ENCODE measurements around the gene SNPH.

DNA sequence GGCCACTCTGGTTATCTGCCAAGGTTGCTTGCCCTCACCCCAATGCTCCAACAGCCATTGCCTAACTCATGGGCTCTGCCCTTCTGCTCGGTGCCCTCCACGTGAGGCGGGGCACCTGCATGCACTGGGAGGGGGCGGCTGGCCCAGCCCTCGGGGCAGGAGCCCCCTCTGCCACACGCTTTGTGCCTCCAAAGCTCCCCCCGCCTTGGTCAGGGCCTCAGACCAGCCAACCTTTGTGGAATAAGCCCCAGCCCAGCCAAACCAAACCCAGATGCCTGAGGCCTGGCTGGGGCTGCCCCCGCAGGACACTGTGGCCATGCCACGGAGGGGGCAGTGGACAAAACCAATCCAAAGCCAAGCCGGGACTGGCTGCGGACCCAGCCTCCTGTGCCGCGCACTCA is 41.5 kb downstream of the SNPH start:
- TF ChIP-seq SETDB1 (IDR thresholded peaks at IDR 0.05; ENCODE audit: insufficient read length, low read length) (no peak), ZNF239 (tag by site-specific recombination; IDR thresholded peaks at IDR 0.05) (no peak), PBX3 (CRISPR knock-in tag; IDR thresholded peaks at IDR 0.05) (no peak), ZNF311 (tag by site-specific recombination; IDR thresholded peaks at IDR 0.05; ENCODE audit: borderline replicate concordance) (no peak), ZFHX2 (tag by site-specific recombination; conservative IDR thresholded peaks at IDR 0.05) (no peak), SALL2 (tag by site-specific recombination; IDR thresholded peaks at IDR 0.05; ENCODE audit: borderline replicate concordance) (no peak), ZNF629 (tag by site-specific recombination; IDR thresholded peaks at IDR 0.05) (no peak), KLF10 (tag by site-specific recombination; IDR thresholded peaks at IDR 0.05) (no peak), ZNF701 (tag by site-specific recombination; IDR thresholded peaks at IDR 0.05) (no peak), ZNF324 (tag by site-specific recombination; IDR thresholded peaks at IDR 0.05) (no peak)
- TF ChIP-seq, protein P1, sequence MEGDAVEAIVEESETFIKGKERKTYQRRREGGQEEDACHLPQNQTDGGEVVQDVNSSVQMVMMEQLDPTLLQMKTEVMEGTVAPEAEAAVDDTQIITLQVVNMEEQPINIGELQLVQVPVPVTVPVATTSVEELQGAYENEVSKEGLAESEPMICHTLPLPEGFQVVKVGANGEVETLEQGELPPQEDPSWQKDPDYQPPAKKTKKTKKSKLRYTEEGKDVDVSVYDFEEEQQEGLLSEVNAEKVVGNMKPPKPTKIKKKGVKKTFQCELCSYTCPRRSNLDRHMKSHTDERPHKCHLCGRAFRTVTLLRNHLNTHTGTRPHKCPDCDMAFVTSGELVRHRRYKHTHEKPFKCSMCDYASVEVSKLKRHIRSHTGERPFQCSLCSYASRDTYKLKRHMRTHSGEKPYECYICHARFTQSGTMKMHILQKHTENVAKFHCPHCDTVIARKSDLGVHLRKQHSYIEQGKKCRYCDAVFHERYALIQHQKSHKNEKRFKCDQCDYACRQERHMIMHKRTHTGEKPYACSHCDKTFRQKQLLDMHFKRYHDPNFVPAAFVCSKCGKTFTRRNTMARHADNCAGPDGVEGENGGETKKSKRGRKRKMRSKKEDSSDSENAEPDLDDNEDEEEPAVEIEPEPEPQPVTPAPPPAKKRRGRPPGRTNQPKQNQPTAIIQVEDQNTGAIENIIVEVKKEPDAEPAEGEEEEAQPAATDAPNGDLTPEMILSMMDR (tag by site-specific recombination; IDR thresholded peaks at IDR 0.05), result no peak
